Neural cell (in vitro differentiated cells): ENCODE data around the gene ABCC3. TPM values are rescaled to one million over a fixed set of nuclear protein-coding genes. Genes with fewer than 3 reads are reported as not detected.

Experiments used
- H2AFZ ChIP-seq: fragments of 200-600, 300-800 bp; sonication (generic), shearing (Covaris generic); 2 replicates; pipeline ENCODE4 v1.6.0; 2014; ENCODE audit warnings: low read depth, mild to moderate bottlenecking, antibody characterized with exemption, low read length, moderate library complexity
- H3F3A ChIP-seq: fragments of 200-600 bp; shearing (Covaris generic); 2 replicates; pipeline ENCODE4 v1.6.1; 2016; ENCODE audit warnings: mild to moderate bottlenecking, moderate library complexity, mixed read lengths, antibody characterized with exemption, low read length; ENCODE audit not compliant: insufficient read depth, poor library complexity, severe bottlenecking
- H3K27ac ChIP-seq: fragments of 200-600, 300-800 bp; sonication (generic), shearing (Covaris generic); 2 replicates; pipeline ENCODE4 v1.5.1; 2014; ENCODE audit warnings: mild to moderate bottlenecking, low read length, moderate library complexity
- H3K27me3 ChIP-seq: fragments of 300-800, 200-600 bp; sonication (generic), shearing (Covaris generic); 2 replicates; pipeline ENCODE4 v1.6.0; 2014; ENCODE audit warnings: mild to moderate bottlenecking, low read depth, low read length, moderate library complexity; ENCODE audit not compliant: insufficient read depth
- H3K36me3 ChIP-seq: fragments of 300-800, 200-600 bp; sonication (generic), shearing (Covaris generic); 2 replicates; pipeline ENCODE4 v1.5.1; 2014; ENCODE audit warnings: mild to moderate bottlenecking, antibody characterized with exemption, low read length, moderate library complexity; ENCODE audit not compliant: insufficient read depth
- H3K4me2 ChIP-seq: fragments of 300-800, 200-600 bp; sonication (generic), shearing (Covaris generic); 2 replicates; pipeline ENCODE4 v1.6.0; 2014; ENCODE audit warnings: mild to moderate bottlenecking, low read length
- H3K4me3 ChIP-seq: fragments of 300-800, 200-600 bp; sonication (generic), shearing (Covaris generic); 2 replicates; pipeline ENCODE4 v1.5.1; 2014; ENCODE audit warnings: mild to moderate bottlenecking, low read length, moderate library complexity
- H3K79me2 ChIP-seq: fragments of 200-600 bp; shearing (Covaris generic); replicated peaks from 2 replicates; pipeline ENCODE4 v1.6.0; 2014; ENCODE audit warnings: mild to moderate bottlenecking, low read length, moderate library complexity; ENCODE audit not compliant: insufficient read depth
- H3K9ac ChIP-seq: fragments of 300-800, 200-600 bp; sonication (generic), shearing (Covaris generic); 2 replicates; pipeline ENCODE4 v1.6.1; 2016; ENCODE audit warnings: mild to moderate bottlenecking, low read length, mixed read lengths
- H3K9me2 ChIP-seq: fragments of 200-600 bp; shearing (Covaris generic); 2 replicates; pipeline ENCODE4 v1.6.1; 2016; ENCODE audit warnings: mild to moderate bottlenecking, low read length, mixed read lengths; ENCODE audit not compliant: insufficient read depth
- H3K9me3 ChIP-seq: fragments of 200-600, 300-800 bp; sonication (generic), shearing (Covaris generic); 2 replicates; pipeline ENCODE4 v1.6.1; 2016; ENCODE audit warnings: mild to moderate bottlenecking, mixed run types, low read length, moderate library complexity, mixed read lengths
- H4K20me1 ChIP-seq: fragments of 200-600 bp; shearing (Covaris generic); 2 replicates; pipeline ENCODE4 v1.6.1; 2016; ENCODE audit warnings: mild to moderate bottlenecking, mixed run types; ENCODE audit not compliant: insufficient read depth
- CTCF ChIP-seq: fragments of 450-650 bp; IDR thresholded peaks from 2 replicates; pipeline ENCODE4 v1.5.1; 2014; ENCODE audit warnings: antibody characterized with exemption, mild to moderate bottlenecking, moderate library complexity; ENCODE audit not compliant: poor library complexity, severe bottlenecking
- EP300 ChIP-seq: fragments of 450-650 bp; conservative IDR thresholded peaks from 2 replicates; pipeline ENCODE4 v1.6.1; 2014; ENCODE audit warnings: antibody characterized with exemption, mild to moderate bottlenecking, moderate library complexity; ENCODE audit not compliant: poor library complexity, severe bottlenecking
- EZH2 ChIP-seq: fragments of 200-600, 300-800 bp; shearing (Covaris generic), sonication (generic); IDR thresholded peaks from 2 replicates; pipeline ENCODE4 v1.6.1; 2014; ENCODE audit warnings: antibody characterized with exemption, low read length, borderline replicate concordance, mild to moderate bottlenecking; ENCODE audit not compliant: insufficient read depth, poor library complexity, severe bottlenecking
- MXI1 ChIP-seq: fragments of 450-650 bp; conservative IDR thresholded peaks from 2 replicates; pipeline ENCODE4 v1.6.1; 2014; ENCODE audit warnings: antibody characterized with exemption, mild to moderate bottlenecking; ENCODE audit not compliant: poor library complexity, severe bottlenecking
- POLR2AphosphoS5 ChIP-seq: IDR thresholded peaks from 2 replicates; pipeline ENCODE4 v1.6.1; 2012
- RAD21 ChIP-seq: fragments of 450-650 bp; conservative IDR thresholded peaks from 2 replicates; pipeline ENCODE4 v1.6.1; 2014; ENCODE audit warnings: antibody characterized with exemption, mild to moderate bottlenecking, moderate library complexity
- REST ChIP-seq: IDR thresholded peaks from 2 replicates; pipeline ENCODE4 v1.6.1; 2012; ENCODE audit warnings: borderline replicate concordance
- SMC3 ChIP-seq: fragments of 450-650 bp; conservative IDR thresholded peaks from 2 replicates; pipeline ENCODE4 v1.6.1; 2014; ENCODE audit warnings: antibody characterized with exemption, mild to moderate bottlenecking, moderate library complexity; ENCODE audit not compliant: poor library complexity
- TAF1 ChIP-seq: IDR thresholded peaks from 2 replicates; pipeline ENCODE4 v1.6.1; 2012; ENCODE audit warnings: low read depth
- polyA plus RNA-seq: library from polyadenylated mRNA; depleted of rRNA; stranded (reverse); fragments of >200 nt; gene quantifications from 2 replicates; pipeline ENCODE4 v1.2.3, GENCODE V29; 2014

Gene ABCC3
- polyA plus RNA-seq, 1 donor from 2014 or later: not detected

GRCh38 chr17:50660887-50661345, 26.2 kb downstream of the ABCC3 start:
- TF ChIP-seq CTCF (no peak), MXI1 (no peak), SMC3 (no peak), POLR2AphosphoS5 (no peak), REST (no peak), RAD21 (no peak), EP300 (no peak), TAF1 (no peak), EZH2 (no peak)
- Histone ChIP-seq H3K9me3 (no peaks in the 10 kb centered on the region), H2AFZ (no peak overlapping the region), H3K4me2 (no peak overlapping the region), H3K9me2 (no peaks in the 10 kb centered on the region), H3K4me3 (no peak overlapping the region), H3F3A (no peaks in the 10 kb centered on the region), H3K27ac (no peak overlapping the region), H3K79me2 (no peaks in the 10 kb centered on the region), H4K20me1 (no peaks in the 10 kb centered on the region), H3K27me3 (no peaks in the 10 kb centered on the region), H3K36me3 (no peaks in the 10 kb centered on the region), H3K9ac (no peak overlapping the region)

- no peaks in the 10 kb centered on the region for H3K79me2 ChIP-seq
- no peaks in the 10 kb centered on the region for H3K36me3 ChIP-seq
- no peaks in the 10 kb centered on the region for H3K27me3 ChIP-seq
- TF ChIP-seq CTCF (no peak), POLR2AphosphoS5 (no peak), MXI1 (no peak), RAD21 (no peak), SMC3 (no peak), EP300 (no peak), EZH2 (no peak), TAF1 (no peak), REST (no peak)
- no peaks in the 10 kb centered on the region for H3F3A ChIP-seq
- H3K9me2 ChIP-seq: no peaks in the 10 kb centered on the region
- H3K4me2 ChIP-seq: no peak overlapping the region
- H3K9me3 ChIP-seq: no peaks in the 10 kb centered on the region
- H2AFZ ChIP-seq: no peak overlapping the region
- no peak overlapping the region for H3K9ac ChIP-seq
- H3K4me3 ChIP-seq: no peak overlapping the region
- no peaks in the 10 kb centered on the region for H4K20me1 ChIP-seq
- H3K27ac ChIP-seq: no peak overlapping the region
Observed at GRCh38 chr17:50661348-50661747, 26.7 kb downstream of the ABCC3 start.
